Measurements from ENCODE around the gene CCDC117.

DNA sequence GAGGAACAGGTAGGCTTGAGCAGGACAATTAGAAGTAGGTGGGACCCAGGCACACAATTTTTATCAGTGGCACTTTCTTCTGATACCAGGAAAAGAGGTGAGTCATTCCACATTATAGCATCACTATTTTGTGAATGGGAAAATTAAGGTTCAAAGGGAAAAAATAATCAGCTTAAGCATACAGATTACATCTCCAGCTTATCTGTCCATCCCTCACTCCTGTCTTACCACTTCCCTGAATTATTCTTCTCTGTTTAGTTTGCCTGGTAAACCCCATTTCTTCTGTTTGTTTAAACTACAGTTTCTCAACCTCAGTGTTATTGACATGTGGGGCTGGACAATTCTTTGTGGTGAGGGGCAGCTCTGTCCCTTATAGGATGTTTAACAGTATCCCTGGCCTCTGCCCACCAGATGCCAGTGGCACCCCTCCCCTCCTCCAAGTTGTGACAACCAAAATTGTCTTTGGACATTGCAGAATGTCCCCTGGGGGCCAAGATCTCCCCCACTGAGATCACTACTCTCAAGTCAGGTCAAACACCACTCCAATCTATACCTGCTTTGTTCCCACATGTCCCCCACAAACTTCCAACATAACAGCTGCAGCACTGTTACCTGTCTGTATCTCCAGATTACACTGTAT is 36.3 kb downstream of the CCDC117 start:
- TF ChIP-seq EP300 (IDR thresholded peaks at IDR 0.05), result no peak
- TF ChIP-seq POLR2AphosphoS5 (IDR thresholded peaks at IDR 0.05), result no peak
- TF ChIP-seq CTCF (IDR thresholded peaks at IDR 0.05), result no peak
- TF ChIP-seq POLR2A (IDR thresholded peaks at IDR 0.05), result no peak
